ENCODE data around the gene PRKD1. TPM values are rescaled to one million over a fixed set of nuclear protein-coding genes. Genes with fewer than 3 reads are reported as not detected.

Gene PRKD1
- total and polyA plus RNA-seq, 2 donors (not counting 1 experiment from before 2014, with no cell fraction given), result 0.03 to 4.3 TPM

DNA sequence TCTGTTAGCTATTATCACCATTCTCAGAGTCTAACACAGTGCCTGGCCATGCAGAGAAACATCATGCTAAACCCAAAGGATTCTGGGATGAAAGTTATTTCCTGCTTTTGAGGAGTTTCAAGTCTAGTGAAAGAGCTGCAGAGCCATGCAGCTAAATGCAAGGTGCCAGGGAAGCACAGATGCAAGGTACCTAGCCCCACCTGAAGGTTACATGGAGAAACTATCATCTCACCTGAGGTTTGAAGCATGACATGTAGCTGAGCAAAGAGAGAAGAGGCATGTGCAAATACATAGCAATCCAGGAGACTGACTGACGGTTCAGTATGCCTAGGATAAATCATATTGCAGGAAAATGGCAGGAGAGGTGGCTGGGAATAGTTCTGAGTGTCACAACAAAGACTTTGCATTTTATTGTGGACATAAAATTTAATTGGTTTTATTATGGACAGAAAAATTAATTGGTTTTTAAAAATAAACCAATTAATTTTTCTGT is 170.4 kb downstream of the PRKD1 start:
- H3K4me1 Mint-ChIP-seq, result peaks cover 13% of the 10 kb centered on the region

GRCh38 chr14:29756019-29756385 is 171.6 kb downstream of the PRKD1 start:
- CTCF ChIA-PET, result no interaction called here
- H3K9ac ChIP-seq (ENCODE audit: low read length), result no peak overlapping the region
- H3K27ac Mint-ChIP-seq, result no peak overlapping the region

More for the DNA sequence above, 170.4 kb downstream of the PRKD1 start:
- DNase-seq (no peak), ATAC-seq (ENCODE audit: low read depth) (no peak)
- ChIA-PET CTCF (no interaction called here), POLR2A (no interaction called here)
- Histone ChIP-seq H4K20me1 (ENCODE audit: control insufficient read depth, insufficient read depth, low read length, poor library complexity, severe bottlenecking) (no peaks in the 10 kb centered on the region), H3K9me3 (ENCODE audit: control extremely low read depth in 1 of 3, control insufficient read depth in 2 of 3, insufficient read depth in 1 of 3, low read length in 2 of 3) (no peaks in the 10 kb centered on the region), H3K4me3 (ENCODE audit: control extremely low read depth in 1 of 5, extremely low read depth in 1 of 5, insufficient read depth in 1 of 5, low read depth in 2 of 5, low read length in 4 of 5) (no peak overlapping the region), H3K27ac (ENCODE audit: low read length in 2 of 2) (no peak overlapping the region), H3K27me3 (replicated peaks in 1 of 4; ENCODE audit: control extremely low read depth in 1 of 4, control insufficient read depth in 3 of 4, insufficient read depth in 4 of 4, low read length in 3 of 4) (no peaks in the 10 kb centered on the region), H2AFZ (ENCODE audit: insufficient read depth, low read depth, low read length, poor library complexity, severe bottlenecking) (no peak overlapping the region), H3K4me2 (replicated peaks; ENCODE audit: low read depth, low read length, poor library complexity, severe bottlenecking) (no peak overlapping the region), H3K79me2 (ENCODE audit: control insufficient read depth, insufficient read depth, low read length) (no peaks in the 10 kb centered on the region), H3K36me3 (replicated peaks in 1 of 2; ENCODE audit: control extremely low read depth in 1 of 2, control insufficient read depth in 1 of 2, extremely low read depth in 1 of 2, insufficient read depth in 2 of 2, low read length in 1 of 2) (no peaks in the 10 kb centered on the region), H3K9ac (ENCODE audit: low read length) (no peak overlapping the region), H3K4me1 (ENCODE audit: control insufficient read depth in 2 of 2, insufficient read depth in 2 of 2, low read length in 2 of 2) (no peaks in the 10 kb centered on the region)
- TF ChIP-seq EZH2 (IDR thresholded peaks at IDR 0.05; ENCODE audit: borderline replicate concordance, insufficient read depth, low read depth, low read length, poor library complexity, severe bottlenecking), result no peak
- no peak for TF ChIP-seq CTCF (IDR thresholded peaks at IDR 0.05)
- H3K9me3 Mint-ChIP-seq (ENCODE audit: insufficient read depth), result no peaks in the 10 kb centered on the region
- H3K4me3 Mint-ChIP-seq, result no peak overlapping the region
- no peaks in the 10 kb centered on the region for H3K27me3 Mint-ChIP-seq
- intact Hi-C loops (cut with micrococcal nuclease), result no loop called here
- WGBS (ENCODE audit: insufficient coverage), result 78% methylated on average over 1 of the region's 1 CpG
- no peak overlapping the region for H3K27ac Mint-ChIP-seq

More at GRCh38 chr14:29756019-29756385, 171.6 kb downstream of the PRKD1 start:
- H3K9me3 Mint-ChIP-seq (ENCODE audit: insufficient read depth), result peaks cover 5% of the 10 kb centered on the region
- Histone ChIP-seq H3K27me3 (replicated peaks in 1 of 4; ENCODE audit: control extremely low read depth in 1 of 4, control insufficient read depth in 3 of 4, insufficient read depth in 4 of 4, low read length in 3 of 4) (no peaks in the 10 kb centered on the region), H3K4me1 (ENCODE audit: control insufficient read depth in 2 of 2, insufficient read depth in 2 of 2, low read length in 2 of 2) (no peaks in the 10 kb centered on the region), H3K4me2 (replicated peaks; ENCODE audit: low read depth, low read length, poor library complexity, severe bottlenecking) (no peak overlapping the region), H3K4me3 (ENCODE audit: control extremely low read depth in 1 of 5, extremely low read depth in 1 of 5, insufficient read depth in 1 of 5, low read depth in 2 of 5, low read length in 4 of 5) (no peak overlapping the region), H3K79me2 (ENCODE audit: control insufficient read depth, insufficient read depth, low read length) (no peaks in the 10 kb centered on the region), H3K9me3 (ENCODE audit: control extremely low read depth in 1 of 3, control insufficient read depth in 2 of 3, insufficient read depth in 1 of 3, low read length in 2 of 3) (no peaks in the 10 kb centered on the region), H3K27ac (ENCODE audit: low read length in 2 of 2) (no peak overlapping the region), H4K20me1 (ENCODE audit: control insufficient read depth, insufficient read depth, low read length, poor library complexity, severe bottlenecking) (no peaks in the 10 kb centered on the region), H2AFZ (ENCODE audit: insufficient read depth, low read depth, low read length, poor library complexity, severe bottlenecking) (no peak overlapping the region), H3K36me3 (replicated peaks in 1 of 2; ENCODE audit: control extremely low read depth in 1 of 2, control insufficient read depth in 1 of 2, extremely low read depth in 1 of 2, insufficient read depth in 2 of 2, low read length in 1 of 2) (no peaks in the 10 kb centered on the region)
- ATAC-seq (ENCODE audit: low read depth), result no peak
- no peak for TF ChIP-seq EZH2 (IDR thresholded peaks at IDR 0.05; ENCODE audit: borderline replicate concordance, insufficient read depth, low read depth, low read length, poor library complexity, severe bottlenecking)
- no peak for TF ChIP-seq CTCF (IDR thresholded peaks at IDR 0.05)
- intact Hi-C loops (cut with micrococcal nuclease), result no loop called here
- POLR2A ChIA-PET, result no interaction called here
- H3K4me3 Mint-ChIP-seq, result no peak overlapping the region
- WGBS (ENCODE audit: insufficient coverage), result no CpG with 5 or more reads among the region's 1 CpG
- no peak for DNase-seq
- H3K27me3 Mint-ChIP-seq, result no peaks in the 10 kb centered on the region
- peaks cover 13% of the 10 kb centered on the region for H3K4me1 Mint-ChIP-seq
